Liver (tissue), 3 donors: Measurements from ENCODE around the gene KIAA0513.

Experiments used
- ATF3 ChIP-seq: IDR thresholded peaks from 2 replicates; pipeline ENCODE4 v1.6.1; 2016; ENCODE audit warnings: antibody characterized with exemption
- EGR1 ChIP-seq, 2 donors: IDR thresholded peaks; 2 replicates each; pipeline ENCODE4 v1.6.1; 2016 to 2018; ENCODE audit warnings: antibody characterized with exemption in 2 of 2, low read depth in 2 of 2
- GABPA ChIP-seq, 2 donors: IDR thresholded peaks in 1 of 2; conservative IDR thresholded peaks in 1 of 2; 2 replicates each; pipeline ENCODE4 v1.6.1; 2016; ENCODE audit warnings: antibody characterized with exemption in 2 of 2, mild to moderate bottlenecking in 1 of 2, moderate library complexity in 1 of 2
- HNF4A ChIP-seq, 2 donors: conservative IDR thresholded peaks; 2 replicates each; pipeline ENCODE4 v1.6.1; 2016; ENCODE audit warnings: antibody characterized with exemption in 2 of 2, mild to moderate bottlenecking in 2 of 2
- RAD21 ChIP-seq, 2 donors: IDR thresholded peaks; 2 replicates each; pipeline ENCODE4 v1.6.1; 2016; ENCODE audit warnings: antibody characterized with exemption in 2 of 2, mild to moderate bottlenecking in 2 of 2
- REST ChIP-seq: IDR thresholded peaks from 2 replicates; pipeline ENCODE4 v1.6.1; 2016; ENCODE audit warnings: antibody characterized with exemption, mild to moderate bottlenecking
- SP1 ChIP-seq: IDR thresholded peaks from 2 replicates; pipeline ENCODE4 v1.6.1; 2018; ENCODE audit warnings: antibody characterized with exemption, mild to moderate bottlenecking
- TAF1 ChIP-seq: conservative IDR thresholded peaks from 2 replicates; pipeline ENCODE4 v1.6.1; 2016; ENCODE audit warnings: antibody characterized with exemption, mild to moderate bottlenecking
- YY1 ChIP-seq: IDR thresholded peaks from 2 replicates; pipeline ENCODE4 v1.6.1; 2016; ENCODE audit warnings: antibody characterized with exemption, mild to moderate bottlenecking
- ZBTB33 ChIP-seq: IDR thresholded peaks from 2 replicates; pipeline ENCODE4 v1.6.1; 2016; ENCODE audit warnings: antibody characterized with exemption
- TF ChIP-seq, protein P1 (sequence below): fragments of 150-350 bp; IDR thresholded peaks from 2 replicates; pipeline ENCODE4 v1.5.1; 2017; ENCODE audit warnings: improper control_type of control experiment, low read depth, low read length; ENCODE audit not compliant: missing input control
- TF ChIP-seq, protein P2 (sequence below): IDR thresholded peaks from 2 replicates; pipeline ENCODE4 v1.6.1; 2016; ENCODE audit warnings: antibody characterized with exemption
- donor health status: healthy.
- donor health status: healthy.

- TF ChIP-seq, protein P1, sequence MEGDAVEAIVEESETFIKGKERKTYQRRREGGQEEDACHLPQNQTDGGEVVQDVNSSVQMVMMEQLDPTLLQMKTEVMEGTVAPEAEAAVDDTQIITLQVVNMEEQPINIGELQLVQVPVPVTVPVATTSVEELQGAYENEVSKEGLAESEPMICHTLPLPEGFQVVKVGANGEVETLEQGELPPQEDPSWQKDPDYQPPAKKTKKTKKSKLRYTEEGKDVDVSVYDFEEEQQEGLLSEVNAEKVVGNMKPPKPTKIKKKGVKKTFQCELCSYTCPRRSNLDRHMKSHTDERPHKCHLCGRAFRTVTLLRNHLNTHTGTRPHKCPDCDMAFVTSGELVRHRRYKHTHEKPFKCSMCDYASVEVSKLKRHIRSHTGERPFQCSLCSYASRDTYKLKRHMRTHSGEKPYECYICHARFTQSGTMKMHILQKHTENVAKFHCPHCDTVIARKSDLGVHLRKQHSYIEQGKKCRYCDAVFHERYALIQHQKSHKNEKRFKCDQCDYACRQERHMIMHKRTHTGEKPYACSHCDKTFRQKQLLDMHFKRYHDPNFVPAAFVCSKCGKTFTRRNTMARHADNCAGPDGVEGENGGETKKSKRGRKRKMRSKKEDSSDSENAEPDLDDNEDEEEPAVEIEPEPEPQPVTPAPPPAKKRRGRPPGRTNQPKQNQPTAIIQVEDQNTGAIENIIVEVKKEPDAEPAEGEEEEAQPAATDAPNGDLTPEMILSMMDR: no peak
- no peak for TF ChIP-seq YY1
- TF ChIP-seq EGR1 (IDR thresholded peaks at IDR 0.05; ENCODE audit: low read depth in 2 of 2): no peak
- TF ChIP-seq REST: no peak
- TF ChIP-seq, protein P2, sequence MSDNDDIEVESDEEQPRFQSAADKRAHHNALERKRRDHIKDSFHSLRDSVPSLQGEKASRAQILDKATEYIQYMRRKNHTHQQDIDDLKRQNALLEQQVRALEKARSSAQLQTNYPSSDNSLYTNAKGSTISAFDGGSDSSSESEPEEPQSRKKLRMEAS: no peak
- no peak for TF ChIP-seq GABPA (IDR thresholded peaks at IDR 0.05 in 1 of 2, conservative IDR thresholded peaks at IDR 0.05 in 1 of 2)
- TF ChIP-seq RAD21 (IDR thresholded peaks at IDR 0.05): no peak
- no peak for TF ChIP-seq TAF1
- TF ChIP-seq ATF3: no peak
- no peak for TF ChIP-seq SP1
- no peak for TF ChIP-seq HNF4A (conservative IDR thresholded peaks at IDR 0.05)
- TF ChIP-seq ZBTB33: no peak
These were observed 98.8 kb downstream of the KIAA0513 start for GRCh38 chr16:85126394-85126704.
